NCI-H226 (cell line): ENCODE data around the gene PURB.
A peak's percentile ranks its signal among the peaks of the same experiment; 100 is the strongest.
"Not testable (repeated sequence)": the region's sequence is repeated elsewhere in the genome, so short reads cannot be mapped to it uniquely, and the experiment has no call there.

Experiments
- DNase-seq: peaks from one replicate; pipeline ENCODE4 v3.0.0-alpha.2; 2015

PURB gene

DNA sequence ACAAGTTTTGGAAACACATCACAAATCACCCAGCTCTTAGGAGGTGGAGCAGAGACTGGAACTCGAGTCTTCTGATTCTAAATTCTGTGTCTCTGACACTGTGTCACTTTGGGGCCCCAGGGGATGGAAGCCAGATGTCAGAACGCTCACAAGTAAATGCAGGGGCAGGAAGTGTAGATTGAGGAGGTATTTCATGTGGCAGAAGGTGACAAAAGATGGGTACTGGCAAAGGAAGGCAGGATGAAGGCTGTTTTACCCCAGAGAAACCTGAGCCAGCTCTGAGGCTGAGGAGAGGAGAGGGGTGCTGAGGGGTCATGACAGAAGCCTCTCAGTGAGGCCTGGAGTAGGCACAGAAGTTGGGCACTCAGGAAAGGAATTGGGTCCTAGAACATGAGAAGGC is 6.0 kb upstream of the PURB start:
- no peak for DNase-seq

- DNase-seq = no peak
These were observed 3.9 kb upstream of the PURB start for GRCh38 chr7:44889086-44889781.

- no peak for DNase-seq
These were observed 2.0 kb upstream of the PURB start for GRCh38 chr7:44887293-44887692.

- DNase-seq = peak; percentile 36
These were observed 523 bp downstream of the PURB start for GRCh38 chr7:44884621-44885393.

- DNase-seq = no peak
These were observed 1.2 kb downstream of the PURB start for GRCh38 chr7:44883961-44884620.

GRCh38 chr7:44882899-44883298 is 2.4 kb downstream of the PURB start:
- no peak for DNase-seq

GRCh38 chr7:44881610-44882009 is 3.7 kb downstream of the PURB start:
- peak; percentile 47 for DNase-seq

GRCh38 chr7:44881066-44881600 is 4.2 kb downstream of the PURB start:
- no peak for DNase-seq

GRCh38 chr7:44880317-44881018 is 4.9 kb downstream of the PURB start:
- no peak for DNase-seq

- no peak for DNase-seq
These were observed 8.9 kb downstream of the PURB start for GRCh38 chr7:44876393-44876792.

DNA sequence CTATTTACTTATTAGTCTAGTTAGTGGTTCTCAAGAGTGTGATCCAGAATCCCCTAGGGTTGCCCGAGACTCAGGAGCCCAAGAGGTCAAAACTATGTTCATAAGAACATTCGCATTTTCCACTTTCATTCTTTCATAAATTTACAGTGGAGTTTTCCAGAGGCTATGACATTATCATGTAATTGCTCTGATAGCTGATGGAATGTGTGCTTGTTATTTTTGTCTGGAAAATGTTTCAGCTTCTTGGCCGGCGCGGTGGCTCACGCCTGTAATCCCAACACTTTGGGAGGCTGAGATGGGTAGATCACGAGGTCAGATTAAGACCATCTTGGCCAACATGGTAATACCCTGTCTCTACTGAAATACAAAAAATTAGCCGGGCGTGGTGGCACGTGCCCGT is 10.1 kb downstream of the PURB start:
- DNase-seq = no peak

DNA sequence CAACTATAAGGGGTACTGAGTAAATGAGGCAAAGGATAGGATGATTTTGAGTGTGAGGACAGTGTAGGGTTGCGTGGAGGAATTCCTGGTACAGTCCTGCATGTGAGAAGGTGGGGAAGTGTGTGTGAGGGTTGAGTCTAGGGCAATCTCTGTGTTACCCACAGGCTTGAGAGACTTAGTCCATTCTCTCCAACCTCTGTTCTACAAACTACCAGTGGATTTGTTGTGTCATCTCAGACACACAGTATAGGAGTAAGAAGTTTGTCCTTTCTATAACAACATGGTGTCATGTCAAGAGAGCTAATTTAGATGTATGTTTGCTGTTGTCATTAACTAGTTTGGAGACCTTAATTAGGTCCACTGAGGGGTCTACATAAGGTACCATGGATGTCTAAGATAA is 12.5 kb downstream of the PURB start:
- DNase-seq = no peak

DNA sequence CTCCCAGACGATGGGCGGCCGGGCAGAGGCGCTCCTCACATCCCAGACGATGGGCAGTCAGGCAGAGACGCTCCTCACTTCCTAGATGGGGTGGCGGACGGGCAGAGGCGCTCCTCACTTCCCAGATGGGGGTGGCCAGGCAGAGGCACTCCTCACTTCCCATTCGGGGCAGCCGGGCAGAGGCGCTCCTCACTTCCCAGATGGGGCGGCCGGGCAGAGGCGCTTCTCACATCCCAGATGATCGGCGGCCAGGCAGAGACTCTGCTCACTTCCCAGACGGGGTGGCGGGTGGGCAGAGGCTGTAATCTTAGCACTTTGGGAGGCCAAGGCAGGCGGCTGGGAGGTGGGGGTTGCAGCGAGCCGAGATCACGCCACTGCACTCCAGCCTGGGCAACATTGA is 13.4 kb downstream of the PURB start:
- DNase-seq = not testable (repeated sequence)

DNA sequence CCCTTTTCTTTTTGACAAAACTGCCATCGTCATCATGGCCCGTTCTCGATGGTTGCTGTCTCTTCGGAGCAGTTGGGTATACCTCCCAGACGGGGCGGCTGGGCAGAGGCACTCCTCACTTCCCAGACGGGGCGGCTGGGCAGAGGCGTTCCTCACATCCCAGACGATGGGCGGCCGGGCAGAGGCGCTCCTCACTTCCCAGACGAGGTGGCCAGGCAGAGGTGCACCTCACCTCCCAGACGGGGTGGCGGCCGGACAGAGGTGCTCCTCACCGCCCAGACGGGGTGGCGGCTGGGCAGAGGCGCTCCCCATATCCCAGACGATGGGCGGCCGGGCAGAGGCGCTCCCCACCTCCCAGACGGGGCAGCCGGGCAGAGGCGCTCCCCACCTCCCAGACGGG is 14.6 kb downstream of the PURB start:
- not testable (repeated sequence) for DNase-seq

GRCh38 chr7:44870336-44870735 is 15.0 kb downstream of the PURB start:
- DNase-seq = not testable (repeated sequence)

DNA sequence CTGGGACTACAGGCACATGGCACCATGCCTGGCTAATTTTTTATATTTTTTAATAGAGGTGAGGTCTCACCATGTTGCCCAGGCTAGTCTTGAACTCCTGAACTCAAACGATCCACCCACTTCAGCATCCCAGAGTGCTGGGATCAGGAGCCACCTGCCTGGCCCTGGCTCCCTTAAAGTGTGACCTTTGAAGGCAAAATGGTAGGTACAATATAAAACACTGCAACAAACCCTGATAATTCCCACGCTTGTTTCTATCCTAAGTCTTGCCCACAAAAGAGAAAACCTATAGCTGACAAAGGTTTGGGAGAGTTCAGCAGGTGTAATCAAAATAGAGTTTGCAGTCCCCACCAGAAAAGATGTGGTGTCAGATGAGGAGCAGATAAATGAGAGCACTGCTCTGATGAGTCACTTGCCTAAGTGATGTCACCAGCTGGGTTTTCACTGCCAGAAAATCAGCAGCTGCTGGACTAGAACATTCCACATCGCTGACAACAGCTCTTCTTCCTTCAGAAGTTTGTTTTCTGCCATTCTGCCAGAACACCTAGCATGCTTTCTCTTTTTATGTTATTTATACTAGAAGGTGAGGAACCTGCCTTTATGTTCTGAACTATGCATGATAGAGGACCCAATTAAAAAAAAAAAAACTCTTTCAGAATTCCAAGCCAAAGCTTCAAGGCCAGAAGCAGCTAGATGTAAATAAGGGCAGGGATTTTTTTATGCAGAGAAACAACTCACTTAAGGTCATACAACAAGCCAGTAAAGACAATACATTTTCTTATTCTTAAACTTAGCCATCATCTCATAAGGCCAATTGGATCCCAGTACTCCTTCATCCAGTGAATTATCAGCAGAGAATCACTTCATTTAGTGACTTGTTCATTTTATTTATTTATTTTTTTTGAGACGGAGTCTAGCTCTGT is 18.0 kb downstream of the PURB start:
- peak; percentile 86 for DNase-seq

DNA sequence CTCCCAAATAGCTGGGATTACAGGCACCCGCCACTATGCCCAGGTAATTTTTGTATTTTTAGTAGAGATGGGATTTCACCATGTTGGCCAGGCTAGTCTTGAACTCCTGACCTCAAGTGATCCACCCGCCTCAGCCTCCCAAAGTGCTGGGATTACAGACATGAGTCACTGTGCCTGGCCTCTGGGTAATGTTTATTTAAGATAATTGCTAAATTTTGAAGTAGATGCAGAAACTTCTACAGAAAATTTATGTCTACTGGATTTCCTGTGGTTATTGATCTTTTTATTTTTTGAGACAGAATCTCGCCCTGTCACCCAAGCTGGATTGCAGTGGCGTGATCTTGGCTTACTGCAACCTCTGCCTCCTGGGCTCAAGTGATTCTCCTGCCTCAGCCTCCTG is 23.4 kb downstream of the PURB start:
- not testable (repeated sequence) for DNase-seq

- DNase-seq = no peak
These were observed 27.2 kb downstream of the PURB start for GRCh38 chr7:44858161-44858560.

DNA sequence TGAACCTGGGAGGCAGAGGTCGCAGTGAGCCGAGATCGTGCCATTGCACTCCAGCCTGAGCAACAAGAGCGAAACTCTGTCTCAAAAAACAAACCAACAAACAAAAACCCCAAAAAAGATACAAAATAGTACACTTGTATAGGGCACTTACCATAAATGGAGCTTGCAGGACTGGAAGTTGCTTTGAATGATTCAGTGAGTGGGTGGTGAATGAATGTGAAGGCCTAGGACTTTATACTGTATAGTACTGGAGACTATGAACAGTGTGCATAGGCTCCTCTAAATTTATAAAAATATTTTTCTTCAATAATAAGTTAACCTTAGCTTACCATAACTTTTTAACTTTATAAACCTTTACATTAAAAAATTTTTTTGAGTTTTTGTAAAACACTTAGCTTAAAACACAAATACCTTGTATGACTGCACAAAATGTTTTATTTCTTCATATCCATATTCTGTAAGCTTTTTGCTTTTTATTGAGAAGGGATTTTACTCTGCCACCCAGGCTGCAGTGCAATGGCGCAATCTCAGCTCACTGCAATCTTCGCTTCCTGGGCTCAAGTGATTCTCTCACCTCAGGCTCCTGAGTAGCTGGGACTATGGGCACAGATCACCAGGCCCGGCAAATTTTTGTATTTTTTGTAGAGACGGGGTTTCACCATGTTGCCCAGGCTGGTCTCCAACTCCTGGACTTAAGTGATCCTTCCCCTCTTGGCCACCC is 30.5 kb downstream of the PURB start:
- DNase-seq = no peak

- peak; percentile 43 for DNase-seq
These were observed 31.9 kb downstream of the PURB start for GRCh38 chr7:44853391-44853790.

DNA sequence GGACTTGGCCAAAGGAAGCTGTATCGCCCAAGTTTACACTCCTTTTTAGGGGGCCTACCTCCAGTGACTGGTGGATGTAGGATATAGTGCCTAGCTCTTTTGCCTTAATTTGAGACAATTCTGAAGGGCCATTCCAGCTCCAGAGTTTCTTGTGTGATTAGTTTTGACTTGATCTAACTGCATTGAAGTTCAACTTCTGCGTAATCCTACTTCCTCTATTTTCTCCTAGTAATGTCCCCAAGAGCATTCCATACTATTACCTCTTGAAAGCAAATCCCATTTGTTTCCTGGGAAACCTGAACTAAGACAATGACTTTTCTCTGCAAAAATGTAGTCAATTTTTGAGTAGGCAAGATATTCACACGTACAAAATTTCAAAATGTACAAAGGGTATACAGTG is 32.7 kb downstream of the PURB start:
- no peak for DNase-seq
